HepG2 (cell line): Measurements from ENCODE around the gene BIRC7. TPM values are rescaled to one million over a fixed set of nuclear protein-coding genes. Genes with fewer than 3 reads are reported as not detected.
A peak's percentile ranks its signal among the peaks of the same experiment; 100 is the strongest.

ENCODE experiments used
- ATAC-seq: fragments of 200-7000 bp; cut with Tn5 transposase; 3 replicates; pipeline ENCODE4 v1.9.1; 2020; ENCODE audit warnings: mild to moderate bottlenecking, moderate library complexity
- BruUV-seq: library from RNA; stranded (reverse); fragments of 400-500 nt; replicated peaks from 2 replicates; lab custom pipeline; 2021; lab: Mats Ljungman, UMichigan
- CTCF ChIA-PET: fragments of 300-600 bp; formaldehyde crosslinking; extraction: SDS; loops from one replicate; lab custom pipeline; 2021; ENCODE audit warnings: low total read pairs, inconsistent platforms, low intra/inter-chr PET ratio; lab: Yijun Ruan, JAX
- POLR2A ChIA-PET: fragments of 350-600 bp; sonication (Branson Sonifier 250); formaldehyde crosslinking; loops from one replicate; lab custom pipeline; 2020; ENCODE audit warnings: antibody characterized with exemption, inconsistent platforms; lab: Yijun Ruan, JAX
- DNase-seq: peaks from one replicate; pipeline ENCODE4 v3.0.0-alpha.2; 2015; ENCODE audit warnings: low spot score
- FAIRE-seq: peaks from 3 replicates; lab custom pipeline; 2011; peaks lifted over from hg19 to GRCh38; lab: Jason Lieb, UNC
- H2AFZ ChIP-seq: one replicate; pipeline ENCODE4 v1.6.1; 2011; ENCODE audit warnings: low read length, inconsistent platforms
- H3K27ac ChIP-seq: fragments of 300-600 bp; 3 replicates; pipeline ENCODE4 v1.8.0; 2011; ENCODE audit warnings: mixed run types, mild to moderate bottlenecking, mixed read lengths, low read length, inconsistent platforms; ENCODE audit not compliant: insufficient read depth; ENCODE audit errors: extremely low read length
- H3K27me3 ChIP-seq, 2 experiments: fragments of 200-600 bp in 1 of 2; 2 replicates in 1 of 2; 3 replicates in 1 of 2; pipeline versions ENCODE4 v1.6.0 to v1.8.0; 2011; ENCODE audit warnings: low read length in 2 of 2, mild to moderate bottlenecking in 2 of 2, moderate library complexity in 2 of 2, inconsistent platforms in 1 of 2; ENCODE audit not compliant: insufficient read depth in 2 of 2, control insufficient read depth in 1 of 2
- H3K36me3 ChIP-seq, 2 experiments: fragments of 200-600 bp in 1 of 2; replicated peaks in 1 of 2; 2 replicates in 1 of 2; 3 replicates in 1 of 2; pipeline versions ENCODE4 v1.5.1 to v1.8.0; 2011; ENCODE audit warnings: low read length in 2 of 2, inconsistent platforms in 1 of 2; ENCODE audit not compliant: insufficient read depth in 2 of 2, control insufficient read depth in 1 of 2
- H3K4me1 ChIP-seq: 2 replicates; pipeline ENCODE4 v1.5.1; 2012; ENCODE audit warnings: low read length, inconsistent platforms; ENCODE audit not compliant: insufficient read depth
- H3K4me2 ChIP-seq: 2 replicates; pipeline ENCODE4 v1.6.0; 2011; ENCODE audit warnings: low read depth, low read length, inconsistent platforms
- H3K4me3 ChIP-seq, 3 experiments: fragments of 200-600 bp in 1 of 3; sonication (generic), shearing (Covaris generic) in 1 of 3; replicated peaks in 1 of 3; 2 replicates each; pipeline ENCODE4 v1.5.1; 2011 to 2016; ENCODE audit warnings: low read length in 3 of 3, inconsistent platforms in 2 of 3, low read depth in 2 of 3, mild to moderate bottlenecking in 2 of 3, control low read depth in 1 of 3, mixed read lengths in 1 of 3; ENCODE audit not compliant: insufficient read depth in 1 of 3
- H3K79me2 ChIP-seq: one replicate; pipeline ENCODE4 v1.6.1; 2011; ENCODE audit warnings: low read length, inconsistent platforms; ENCODE audit not compliant: insufficient read depth
- H3K9ac ChIP-seq: 2 replicates; pipeline ENCODE4 v1.6.0; 2011; ENCODE audit warnings: mild to moderate bottlenecking, low read depth, low read length, inconsistent platforms; ENCODE audit not compliant: insufficient read depth
- H3K9me3 ChIP-seq: 2 replicates; pipeline ENCODE4 v1.5.1; 2012; ENCODE audit warnings: mild to moderate bottlenecking, low read length
- H4K20me1 ChIP-seq: 2 replicates; pipeline ENCODE4 v1.6.0; 2011; ENCODE audit warnings: inconsistent platforms, mild to moderate bottlenecking, low read length, moderate library complexity; ENCODE audit not compliant: insufficient read depth
- RFX1 ChIP-seq: fragments of 450-650 bp; IDR thresholded peaks from 2 replicates; pipeline ENCODE4 v1.6.1; 2017
- USF2 ChIP-seq, 2 experiments: sonication (generic) in 1 of 2; formaldehyde crosslinking in 1 of 2; IDR thresholded peaks; 2 replicates each; pipeline versions ENCODE4 v1.5.1 to v1.6.1; 2011 to 2020; ENCODE audit warnings: borderline replicate concordance in 1 of 2, low read depth in 1 of 2, low read length in 1 of 2, mild to moderate bottlenecking in 1 of 2, missing genetic modification reagents in 1 of 2, moderate library complexity in 1 of 2
- ZBTB49 ChIP-seq: sonication (generic); formaldehyde crosslinking; IDR thresholded peaks from 2 replicates; pipeline ENCODE4 v1.4.0; 2020; ENCODE audit warnings: missing genetic modification reagents, borderline replicate concordance
- ZFP91 ChIP-seq: sonication (generic); formaldehyde crosslinking; IDR thresholded peaks from 2 replicates; pipeline ENCODE4 v1.9.0; 2022; ENCODE audit warnings: missing genetic modification reagents, mild to moderate bottlenecking, borderline replicate concordance
- ZNF160 ChIP-seq: sonication (generic); formaldehyde crosslinking; IDR thresholded peaks from 2 replicates; pipeline ENCODE4 v1.8.0; 2022; ENCODE audit warnings: mild to moderate bottlenecking, inconsistent platforms, missing genetic modification reagents
- ZNF232 ChIP-seq: sonication (generic); formaldehyde crosslinking; IDR thresholded peaks from 2 replicates; pipeline ENCODE4 v1.4.0; 2020; ENCODE audit warnings: missing genetic modification reagents, borderline replicate concordance
- ZNF598 ChIP-seq: sonication (generic); formaldehyde crosslinking; IDR thresholded peaks from 2 replicates; pipeline ENCODE4 v1.5.1; 2020; ENCODE audit warnings: mild to moderate bottlenecking, missing genetic modification reagents, borderline replicate concordance
- ZNF646 ChIP-seq: sonication (generic); formaldehyde crosslinking; IDR thresholded peaks from 2 replicates; pipeline ENCODE4 v1.9.0; 2021; ENCODE audit warnings: mild to moderate bottlenecking, missing genetic modification reagents
- ZNF713 ChIP-seq: sonication (generic); formaldehyde crosslinking; IDR thresholded peaks from 2 replicates; pipeline ENCODE4 v1.4.0; 2020; ENCODE audit warnings: mild to moderate bottlenecking, missing genetic modification reagents
- WGBS: methylation state at CpG from one replicate; pipeline ENCODE4 v1.1.6; 2017; ENCODE audit warnings: low lambda C conversion rate; 5-methylcytosine and 5-hydroxymethylcytosine counted together
- in situ Hi-C: cut with HindIII; loops from 2 replicates; pipeline ENCODE4 v1.10.0; 2017; ENCODE audit warnings: low pct_unique_long_range_greater_than_20kb; ENCODE audit not compliant: extremely low pct_ligation_motif_present
- intact Hi-C: fragments of 100-400 bp; cut with micrococcal nuclease; formaldehyde crosslinking; loops from one replicate; pipeline ENCODE4 v1.10.0; 2022; ENCODE audit not compliant: unreplicated experiment
- polyA plus RNA-seq, 8 experiments: library from polyadenylated mRNA; depleted of rRNA in 3 of 8; stranded (reverse) in 7 of 8; unstranded in 1 of 8; fragments of >200 nt; fragmentation: Illumina TruSeq in 4 of 8; extraction: Trizol in 4 of 8; gene quantifications; 2 replicates each; pipeline versions ENCODE4 v1.2.1 to v1.2.3, GENCODE V29; 2011 to 2016; ENCODE audit warnings: low read depth in 4 of 8, missing spikeins in 1 of 8, mixed read lengths in 1 of 8; ENCODE audit not compliant: insufficient read depth in 1 of 8
- total RNA-seq, 5 experiments: library from RNA; depleted of rRNA; stranded (reverse); fragments of >200 nt; fragmentation: Illumina TruSeq; extraction: Trizol; gene quantifications; 2 replicates each; pipeline ENCODE4 v1.2.3, GENCODE V29; 2016; ENCODE audit warnings: low read depth in 1 of 5

BIRC7 gene
- total and polyA plus RNA-seq, 2 of the 13 experiments (the other 11 are each of a cell fraction or from before 2014, with no cell fraction given), result 0.27 to 5.1 TPM

- Histone ChIP-seq H3K4me2 (no peak overlapping the region), H3K36me3 (no peaks in the 10 kb centered on the region), H3K27me3 (peaks cover 0 to 7% of the 10 kb centered on the region in 2 experiments; a peak in 1 of 5 replicates), H3K4me1 (no peaks in the 10 kb centered on the region), H3K9me3 (no peaks in the 10 kb centered on the region), H3K4me3 (no peak overlapping the region), H3K9ac (no peak overlapping the region), H2AFZ (no peak overlapping the region), H3K79me2 (no peaks in the 10 kb centered on the region), H4K20me1 (peaks cover 2% of the 10 kb centered on the region; the same call in 1 of the 2 replicates), H3K27ac (no peak overlapping the region)
- FAIRE-seq, result no peak
- ChIA-PET POLR2A (no interaction called here), CTCF (no interaction called here)
- intact Hi-C loops (no loop called here), in situ Hi-C loops (no loop called here)
- 43% methylated on average over 7 of the region's 7 CpGs for WGBS
- DNase-seq, result no peak
- BruUV-seq, result no TSS peak
- no peak for ATAC-seq
- TF ChIP-seq ZNF160 (CRISPR knock-in tag), result no peak
- TF ChIP-seq ZNF646 (CRISPR knock-in tag), result no peak
- 0 out of 2 replicates have a peak, but pooled peaks have one; percentile 8 for TF ChIP-seq ZFP91 (CRISPR knock-in tag)
- TF ChIP-seq ZNF598 (CRISPR knock-in tag), result no peak
- TF ChIP-seq RFX1, result no peak
- no peak for TF ChIP-seq USF2 (IDR thresholded peaks at IDR 0.05; ENCODE audit: low read depth, low read length)
- no peak for TF ChIP-seq USF2 (CRISPR knock-in tag; IDR thresholded peaks at IDR 0.05; ENCODE audit: borderline replicate concordance)
- TF ChIP-seq ZBTB49 (CRISPR knock-in tag), result no peak
- TF ChIP-seq ZNF713 (CRISPR knock-in tag), result no peak
- TF ChIP-seq ZNF232 (CRISPR knock-in tag), result no peak
These were observed 48.2 kb upstream of the BIRC7 start for GRCh38 chr20:63187338-63188158.
